ENCODE measurements around the gene PPEF2.

PPEF2 gene

DNA sequence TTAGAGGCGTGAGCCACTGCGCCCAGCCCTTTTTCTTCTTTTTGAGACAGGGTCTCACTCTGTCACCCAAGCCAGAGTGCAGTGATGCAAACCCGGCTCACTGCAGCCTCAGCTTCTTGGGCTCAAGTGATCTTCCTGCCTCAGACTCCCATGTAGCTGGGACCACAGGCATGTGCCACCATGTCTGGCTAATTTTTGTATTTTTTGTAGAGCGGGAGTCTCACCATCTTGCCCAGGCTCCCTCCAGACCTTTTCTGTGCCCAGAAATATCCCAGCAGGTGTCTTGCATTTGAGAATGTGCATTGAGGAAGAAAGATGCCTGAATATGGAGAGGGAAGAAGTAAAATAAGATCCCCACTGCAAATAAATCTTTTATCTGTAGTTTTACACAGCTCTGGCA lies 58.7 kb downstream of the PPEF2 start:
- ATAC-seq (ENCODE audit: low read depth), result no peak
- Histone ChIP-seq H3K36me3 (ENCODE audit: low read depth) (no peaks in the 10 kb centered on the region), H3K9me3 (ENCODE audit: severe bottlenecking) (no peaks in the 10 kb centered on the region), H3K27me3 (ENCODE audit: insufficient read depth, poor library complexity, severe bottlenecking) (no peaks in the 10 kb centered on the region), H3K27ac (ENCODE audit: poor library complexity, severe bottlenecking) (no peak overlapping the region), H3K4me3 (ENCODE audit: severe bottlenecking) (no peak overlapping the region), H3K4me1 (ENCODE audit: insufficient read depth, poor library complexity, severe bottlenecking) (no peaks in the 10 kb centered on the region)
- DNase-seq (ENCODE audit: low spot score), result no peak
- no peak for TF ChIP-seq CTCF (IDR thresholded peaks at IDR 0.05; ENCODE audit: poor library complexity, severe bottlenecking)

- H3K9me3 ChIP-seq (ENCODE audit: severe bottlenecking), result no peaks in the 10 kb centered on the region
- H3K27me3 ChIP-seq (ENCODE audit: insufficient read depth, poor library complexity, severe bottlenecking), result no peaks in the 10 kb centered on the region
- no peak for ATAC-seq (ENCODE audit: low read depth)
- H3K27ac ChIP-seq (ENCODE audit: poor library complexity, severe bottlenecking), result no peak overlapping the region
- no peak overlapping the region for H3K4me3 ChIP-seq (ENCODE audit: severe bottlenecking)
- H3K36me3 ChIP-seq (ENCODE audit: low read depth), result no peaks in the 10 kb centered on the region
- no peak for DNase-seq (ENCODE audit: low spot score)
- no peak for TF ChIP-seq CTCF (IDR thresholded peaks at IDR 0.05; ENCODE audit: poor library complexity, severe bottlenecking)
- no peaks in the 10 kb centered on the region for H3K4me1 ChIP-seq (ENCODE audit: insufficient read depth, poor library complexity, severe bottlenecking)
Measured at GRCh38 chr4:75841641-75842520, 60.4 kb downstream of the PPEF2 start.

DNA sequence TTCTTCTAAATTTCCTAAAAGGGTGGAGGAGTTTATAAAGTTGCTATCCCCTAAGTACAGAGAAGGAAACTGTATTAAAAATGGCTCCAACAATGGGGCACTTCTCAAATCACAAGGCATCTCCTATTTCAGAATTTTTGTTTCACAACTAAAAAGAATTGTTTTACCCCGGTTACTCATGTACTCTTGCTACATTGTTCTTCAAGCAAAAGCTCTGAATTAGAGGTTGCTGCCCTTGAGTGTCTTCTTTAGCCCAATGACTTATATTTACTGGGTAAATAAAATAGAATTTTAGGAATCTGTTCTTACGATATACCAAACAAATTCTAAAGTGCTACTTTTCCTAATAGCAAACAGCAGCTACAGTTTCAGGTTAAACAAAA lies 67.5 kb downstream of the PPEF2 start:
- H3K27me3 ChIP-seq (ENCODE audit: insufficient read depth, poor library complexity, severe bottlenecking), result no peaks in the 10 kb centered on the region
- H3K36me3 ChIP-seq (ENCODE audit: low read depth), result no peaks in the 10 kb centered on the region
- no peak for DNase-seq (ENCODE audit: low spot score)
- H3K4me3 ChIP-seq (ENCODE audit: severe bottlenecking), result no peak overlapping the region
- ATAC-seq (ENCODE audit: low read depth), result no peak
- H3K4me1 ChIP-seq (ENCODE audit: insufficient read depth, poor library complexity, severe bottlenecking), result no peaks in the 10 kb centered on the region
- H3K9me3 ChIP-seq (ENCODE audit: severe bottlenecking), result no peaks in the 10 kb centered on the region
- no peak overlapping the region for H3K27ac ChIP-seq (ENCODE audit: poor library complexity, severe bottlenecking)
- no peak for TF ChIP-seq CTCF (IDR thresholded peaks at IDR 0.05; ENCODE audit: poor library complexity, severe bottlenecking)

GRCh38 chr4:75834095-75834771 lies 68.0 kb downstream of the PPEF2 start:
- Histone ChIP-seq H3K4me3 (ENCODE audit: severe bottlenecking) (no peak overlapping the region), H3K4me1 (ENCODE audit: insufficient read depth, poor library complexity, severe bottlenecking) (no peaks in the 10 kb centered on the region), H3K27me3 (ENCODE audit: insufficient read depth, poor library complexity, severe bottlenecking) (no peaks in the 10 kb centered on the region), H3K36me3 (ENCODE audit: low read depth) (no peaks in the 10 kb centered on the region), H3K9me3 (ENCODE audit: severe bottlenecking) (no peaks in the 10 kb centered on the region), H3K27ac (ENCODE audit: poor library complexity, severe bottlenecking) (no peak overlapping the region)
- no peak for TF ChIP-seq CTCF (IDR thresholded peaks at IDR 0.05; ENCODE audit: poor library complexity, severe bottlenecking)
- DNase-seq (ENCODE audit: low spot score) (no peak), ATAC-seq (ENCODE audit: low read depth) (no peak)
